AG08395 (cell line): ENCODE measurements around the gene PPP1R14B.

Experiments
- DNase-seq: peaks from one replicate; pipeline ENCODE4 v3.0.0; 2012; ENCODE audit warnings: mixed read lengths, low spot score

PPP1R14B gene

GRCh38 chr11:64230985-64231365 lies 15.8 kb downstream of the PPP1R14B start:
- DNase-seq = no peak

GRCh38 chr11:64230171-64230984 lies 16.4 kb downstream of the PPP1R14B start, which contains the start of gene DNAJC4:
Gene DNAJC4 (plus strand): TSS chr11:64230548. CDS start chr11:64230855, 307 bp downstream.
- peak; percentile 68 for DNase-seq

- DNase-seq = no peak
These were observed 17.0 kb downstream of the PPP1R14B start for GRCh38 chr11:64229744-64230170.

GRCh38 chr11:64229090-64229743 lies 17.5 kb downstream of the PPP1R14B start:
- DNase-seq = no peak

GRCh38 chr11:64227405-64227956 lies 19.3 kb downstream of the PPP1R14B start:
- DNase-seq = no peak

- no peak for DNase-seq
These were observed 20.2 kb downstream of the PPP1R14B start for GRCh38 chr11:64226507-64227051.

GRCh38 chr11:64225608-64226506 lies 20.9 kb downstream of the PPP1R14B start, which contains the start of the genes NUDT22 and TRPT1:
Gene NUDT22 (plus strand): TSS chr11:64226274. CDS start chr11:64226653, 379 bp downstream.
Gene TRPT1 (minus strand): TSS chr11:64226186. CDS start chr11:64225860, 326 bp downstream.
- peak; percentile 92 for DNase-seq

- no peak for DNase-seq
These were observed 21.7 kb downstream of the PPP1R14B start for GRCh38 chr11:64224891-64225607.

- DNase-seq = no peak
These were observed 22.4 kb downstream of the PPP1R14B start for GRCh38 chr11:64224151-64224890.

- no peak for DNase-seq
These were observed 23.6 kb downstream of the PPP1R14B start for GRCh38 chr11:64223001-64223651.

GRCh38 chr11:64222651-64223000 lies 24.1 kb downstream of the PPP1R14B start:
- DNase-seq = no peak

GRCh38 chr11:64220798-64221197 lies 25.9 kb downstream of the PPP1R14B start:
- no peak for DNase-seq

- no peak for DNase-seq
These were observed 26.5 kb downstream of the PPP1R14B start for GRCh38 chr11:64220271-64220670.

GRCh38 chr11:64219755-64220154 lies 27.0 kb downstream of the PPP1R14B start:
- no peak for DNase-seq

GRCh38 chr11:64219354-64219684 lies 27.4 kb downstream of the PPP1R14B start:
- DNase-seq = no peak

- no peak for DNase-seq
These were observed 28.0 kb downstream of the PPP1R14B start for GRCh38 chr11:64218628-64219353.

GRCh38 chr11:64216879-64217278 lies 29.9 kb downstream of the PPP1R14B start:
- DNase-seq = no peak

GRCh38 chr11:64211181-64211872 lies 35.4 kb downstream of the PPP1R14B start:
- DNase-seq = no peak
